ENCODE data around the gene VRTN. TPM values are rescaled to one million over a fixed set of nuclear protein-coding genes. Genes with fewer than 3 reads are reported as not detected.

VRTN gene
- total RNA-seq, 1 experiment from 2014 or later = 104 TPM

DNA sequence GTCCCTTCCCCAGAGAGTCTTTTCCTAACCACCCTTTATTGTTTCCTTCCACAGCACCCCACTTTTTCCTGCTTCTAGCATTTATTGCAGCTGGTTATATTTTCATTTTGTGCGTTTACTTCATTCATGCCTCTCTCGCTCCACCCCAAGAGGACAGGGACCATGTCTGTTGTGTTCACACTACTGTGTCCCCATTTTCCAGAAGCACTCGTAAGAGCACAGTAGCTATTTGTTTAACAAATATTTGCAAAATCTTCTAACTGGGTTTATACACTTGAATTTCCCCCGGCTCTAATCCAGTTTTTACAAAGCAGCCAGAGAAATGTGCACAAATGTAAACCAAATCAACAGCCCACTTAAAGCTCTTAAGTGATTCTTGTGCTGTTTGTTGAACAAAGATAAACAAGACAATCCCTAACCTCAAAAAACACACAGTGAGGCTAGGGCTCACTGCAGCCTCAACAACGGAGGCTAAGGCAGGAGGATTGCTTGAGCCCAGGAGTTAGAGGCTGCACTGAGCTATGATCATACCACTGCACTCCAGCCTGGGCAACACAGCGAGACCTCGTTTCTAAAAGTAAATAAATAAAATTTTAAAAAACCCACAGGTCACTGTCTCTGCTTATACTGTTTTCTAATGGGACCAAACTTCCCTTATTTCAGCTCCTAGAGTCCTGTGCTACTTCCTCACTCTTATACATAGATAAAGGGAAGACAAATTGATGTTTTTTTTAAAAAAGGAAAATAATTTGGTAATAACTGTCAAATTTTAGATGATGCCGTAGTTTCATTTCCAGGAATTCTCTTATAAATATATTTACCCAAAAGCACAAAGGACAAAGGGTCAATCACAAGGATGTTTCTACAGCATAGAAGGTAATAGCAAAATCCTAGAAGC is 38.9 kb upstream of the VRTN start:
- Histone ChIP-seq H2BK20ac (ENCODE audit: low read depth, low read length, poor library complexity, severe bottlenecking) (no peak overlapping the region), H3K9me3 (ENCODE audit: control insufficient read depth, low read depth, low read length) (no peaks in the 10 kb centered on the region), H3K27ac (ENCODE audit: insufficient read length, low read depth, low read length) (no peak overlapping the region), H3K56ac (ENCODE audit: insufficient read length, low read depth, low read length) (no peak overlapping the region), H4K5ac (ENCODE audit: insufficient read length, low read depth, low read length) (no peak overlapping the region), H4K91ac (ENCODE audit: insufficient read length, low read depth, low read length) (no peak overlapping the region), H2BK120ac (ENCODE audit: low read depth, low read length, poor library complexity, severe bottlenecking) (no peak overlapping the region), H4K8ac (replicated peaks; ENCODE audit: insufficient read length, low read depth, low read length) (no peak overlapping the region), H2AFZ (ENCODE audit: low read length) (no peak overlapping the region), H3K23ac (ENCODE audit: insufficient read length, low read depth, low read length) (no peak overlapping the region), H2BK15ac (ENCODE audit: low read depth, low read length) (no peak overlapping the region), H3K79me2 (ENCODE audit: insufficient read depth, low read length) (no peaks in the 10 kb centered on the region), H3K4me2 (ENCODE audit: insufficient read depth, insufficient read length, low read length) (no peak overlapping the region), H3K23me2 (ENCODE audit: insufficient read length, low read depth, low read length, poor library complexity, severe bottlenecking) (no peaks in the 10 kb centered on the region), H3K79me1 (ENCODE audit: insufficient read depth, low read depth, low read length, poor library complexity, severe bottlenecking) (no peaks in the 10 kb centered on the region), H2AK5ac (ENCODE audit: insufficient read length, low read length) (no peak overlapping the region), H3T11ph (ENCODE audit: low read length) (no peak overlapping the region), H3K4ac (ENCODE audit: low read depth, low read length) (no peak overlapping the region), H3K9ac (ENCODE audit: extremely low read depth, insufficient read length, low read length) (no peak overlapping the region), H3K4me1 (ENCODE audit: insufficient read depth, low read length) (no peaks in the 10 kb centered on the region), H4K20me1 (ENCODE audit: control insufficient read depth, insufficient read depth, insufficient read length) (no peaks in the 10 kb centered on the region), H2BK5ac (ENCODE audit: insufficient read length, low read length) (no peak overlapping the region), H3K14ac (ENCODE audit: insufficient read depth, low read length) (no peak overlapping the region), H3K18ac (ENCODE audit: insufficient read length, low read depth, low read length) (no peak overlapping the region), H3K27me3 (ENCODE audit: insufficient read depth, low read length) (no peaks in the 10 kb centered on the region), H2BK12ac (ENCODE audit: insufficient read length, low read depth, low read length) (no peak overlapping the region)
- no peak for DNase-seq
- Mint-ChIP-seq H3K4me1 (peaks cover 3 to 4% of the 10 kb centered on the region in 2 experiments; a peak in 1 of 4 replicates), H3K4me3 (no peak overlapping the region), H3K27me3 (ENCODE audit: low read depth) (no peaks in the 10 kb centered on the region; the same call in 1 of the 2 replicates), H3K9me3 (no peaks in the 10 kb centered on the region), H3K36me3 (ENCODE audit: insufficient read depth in 1 of 3, low read depth in 3 of 3) (no peaks in the 10 kb centered on the region), H3K27ac (peak overlapping the region in 2 of 3 experiments; percentile 1 to 4; a peak in 1 of 7 replicates)
- TF ChIP-seq, protein P1, sequence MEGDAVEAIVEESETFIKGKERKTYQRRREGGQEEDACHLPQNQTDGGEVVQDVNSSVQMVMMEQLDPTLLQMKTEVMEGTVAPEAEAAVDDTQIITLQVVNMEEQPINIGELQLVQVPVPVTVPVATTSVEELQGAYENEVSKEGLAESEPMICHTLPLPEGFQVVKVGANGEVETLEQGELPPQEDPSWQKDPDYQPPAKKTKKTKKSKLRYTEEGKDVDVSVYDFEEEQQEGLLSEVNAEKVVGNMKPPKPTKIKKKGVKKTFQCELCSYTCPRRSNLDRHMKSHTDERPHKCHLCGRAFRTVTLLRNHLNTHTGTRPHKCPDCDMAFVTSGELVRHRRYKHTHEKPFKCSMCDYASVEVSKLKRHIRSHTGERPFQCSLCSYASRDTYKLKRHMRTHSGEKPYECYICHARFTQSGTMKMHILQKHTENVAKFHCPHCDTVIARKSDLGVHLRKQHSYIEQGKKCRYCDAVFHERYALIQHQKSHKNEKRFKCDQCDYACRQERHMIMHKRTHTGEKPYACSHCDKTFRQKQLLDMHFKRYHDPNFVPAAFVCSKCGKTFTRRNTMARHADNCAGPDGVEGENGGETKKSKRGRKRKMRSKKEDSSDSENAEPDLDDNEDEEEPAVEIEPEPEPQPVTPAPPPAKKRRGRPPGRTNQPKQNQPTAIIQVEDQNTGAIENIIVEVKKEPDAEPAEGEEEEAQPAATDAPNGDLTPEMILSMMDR (conservative IDR thresholded peaks at IDR 0.05) = no peak
- no CpG with 5 or more reads among the region's 8 CpGs for WGBS (ENCODE audit: extremely low coverage, insufficient read length, low lambda C conversion rate)
